ENCODE data around the gene CAB39. TPM values are rescaled to one million over a fixed set of nuclear protein-coding genes. Genes with fewer than 3 reads are reported as not detected.
A peak's percentile ranks its signal among the peaks of the same experiment; 100 is the strongest.

Gene CAB39
- total and polyA plus RNA-seq, 2 of the 8 experiments (the other 6 are each of a cell fraction or from before 2014, with no cell fraction given): 16.4 to 50.5 TPM

- H3K23me2 ChIP-seq (ENCODE audit: low read depth, low read length): no peaks in the 10 kb centered on the region
- H3K27ac ChIP-seq (ENCODE audit: low read depth, low read length): no peak overlapping the region
- H3K79me1 ChIP-seq (ENCODE audit: low read depth, low read length): peaks cover 7% of the 10 kb centered on the region
- H4K8ac ChIP-seq (ENCODE audit: extremely low read depth, insufficient read depth, low read length): no peak overlapping the region
- no peak overlapping the region for H3K4me2 ChIP-seq (ENCODE audit: insufficient read depth in 1 of 2, low read depth in 2 of 2, low read length in 2 of 2)
- peaks cover 0 to 9% (median 2%) of the 10 kb centered on the region in 4 experiments; a peak in 3 of 7 replicates for H3K4me1 ChIP-seq (replicated peaks in 1 of 4; ENCODE audit: control insufficient read depth in 3 of 4, insufficient read depth in 4 of 4, low read length in 3 of 4)
- H3K18ac ChIP-seq (ENCODE audit: extremely low read depth, low read length): no peak overlapping the region
- 86% methylated on average over 6 of the region's 6 CpGs; no CpG with 5 or more reads in 1 of the 2 experiments for WGBS, 2 experiments (ENCODE audit: extremely low coverage in 1 of 2, insufficient coverage in 1 of 2, insufficient read length in 1 of 2, insufficient replicate concordance in 2 of 2, low coverage in 1 of 2, low lambda C conversion rate in 2 of 2, missing lambda C conversion rate in 1 of 2)
- 0 out of 2 replicates have a peak overlapping the region, but pooled peaks have one; percentile 33 for H2AK5ac ChIP-seq (ENCODE audit: low read depth, low read length)
- H2BK12ac ChIP-seq (ENCODE audit: low read depth, low read length): no peak overlapping the region
- no peak overlapping the region for H2BK20ac ChIP-seq (ENCODE audit: low read length)
- DNase-seq (ENCODE audit: low read depth in 1 of 2, low spot score in 2 of 2) (no peak), FAIRE-seq (no peak)
- H3K9me3 ChIP-seq (ENCODE audit: insufficient read depth in 2 of 2, low read depth in 1 of 2, low read length in 1 of 2): no peaks in the 10 kb centered on the region
- no peak overlapping the region for H2AFZ ChIP-seq (ENCODE audit: low read length)
- no peak overlapping the region for H3K14ac ChIP-seq (ENCODE audit: insufficient read length)
- no peak overlapping the region for H3K4me3 ChIP-seq (ENCODE audit: extremely low read depth in 1 of 4, insufficient read depth in 2 of 4, low read depth in 3 of 4, low read length in 4 of 4)
- ChIA-PET CTCF (ENCODE audit: partially characterized antibody) (interaction anchor here (0.6 to 1.3 kb wide), 7 partner anchors 9 to 93 kb away, joined by 3 to 9 read pairs (median 3); no protein-coding TSS in a partner anchor), POLR2A (ENCODE audit: partially characterized antibody) (interaction anchor here (1.3 kb wide), 2 partner anchors 17 to 19 kb away, joined by 3 read pairs; partner anchors contain the start of gene CAB39)
- H2BK15ac ChIP-seq (ENCODE audit: low read length): no peak overlapping the region
- no peak overlapping the region for H2BK5ac ChIP-seq (ENCODE audit: low read depth, low read length)
- peaks cover 0 to 2% of the 10 kb centered on the region in 2 experiments for H4K20me1 ChIP-seq (replicated peaks in 1 of 2; ENCODE audit: control insufficient read depth in 1 of 2, insufficient read depth in 2 of 2, low read length in 2 of 2)
- TF ChIP-seq KDM1A (IDR thresholded peaks at IDR 0.05; ENCODE audit: borderline replicate concordance, low read length) (peak; percentile 66; the same call in 1 of the 2 replicates), ATF3 (IDR thresholded peaks at IDR 0.05; ENCODE audit: insufficient read depth, low read depth, low read length) (no peak)
- no peak overlapping the region for H3K9ac ChIP-seq (replicated peaks in 1 of 4; ENCODE audit: extremely low read depth in 1 of 4, low read depth in 3 of 4, low read length in 3 of 4)
- no peak overlapping the region for H3K4ac ChIP-seq (replicated peaks; ENCODE audit: insufficient read length, low read depth, low read length)
- no peak overlapping the region for H3K23ac ChIP-seq (ENCODE audit: insufficient read length)
- no peak overlapping the region for H2BK120ac ChIP-seq (replicated peaks; ENCODE audit: low read depth, low read length)
- no peak overlapping the region for H4K91ac ChIP-seq (replicated peaks; ENCODE audit: insufficient read length, low read length)
- no peak overlapping the region for H3K56ac ChIP-seq (replicated peaks; ENCODE audit: insufficient read length, low read depth, low read length)
- H3K36me3 ChIP-seq (ENCODE audit: control insufficient read depth in 2 of 4, insufficient read depth in 4 of 4, low read length in 3 of 4): no peaks in the 10 kb centered on the region
- H4K5ac ChIP-seq (ENCODE audit: insufficient read length, low read depth, low read length): no peak overlapping the region
- H3K27me3 ChIP-seq (replicated peaks in 1 of 4; ENCODE audit: control insufficient read depth in 3 of 4, extremely low read depth in 1 of 4, insufficient read depth in 3 of 4, low read length in 3 of 4): no peaks in the 10 kb centered on the region
- peaks cover 2 to 86% of the 10 kb centered on the region in 2 experiments for H3K79me2 ChIP-seq (ENCODE audit: control insufficient read depth in 1 of 2, insufficient read depth in 2 of 2, low read length in 2 of 2)
Measured at GRCh38 chr2:230731512-230731911, 18.9 kb downstream of the CAB39 start.

Measured in H1 (cell line).